Activated CD4-positive, alpha-beta T cell treated with anti-CD3 and anti-CD28 coated beads, Interleukin-2, amount 50 U/mL, for 16 hours (primary cell): ENCODE measurements around the gene IRAK1BP1.
"Not testable (repeated sequence)": the region's sequence is repeated elsewhere in the genome, so short reads cannot be mapped to it uniquely, and the experiment has no call there.

Experiments used
- DNase-seq: peaks from one replicate; pipeline ENCODE4 v3.0.0-alpha.2; 2020

The IRAK1BP1 gene

DNA sequence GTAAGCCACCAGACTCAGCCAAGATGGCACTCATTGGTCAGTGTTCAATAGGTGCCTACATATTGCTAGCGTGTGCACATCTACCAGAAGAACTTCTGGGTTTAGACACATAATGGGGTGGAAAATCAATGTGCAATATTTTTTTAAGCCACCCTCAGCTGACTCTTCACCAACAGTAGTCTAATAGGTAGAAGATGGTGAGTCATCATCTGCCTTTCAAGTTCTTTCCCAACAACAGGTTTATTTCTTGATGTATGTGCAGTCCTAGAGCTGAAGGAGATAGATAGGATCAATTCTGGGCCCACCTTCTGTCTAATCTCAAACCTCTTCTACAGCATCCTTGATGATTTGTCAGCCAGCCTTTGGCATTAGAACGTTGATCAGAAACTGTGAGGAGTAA, 41.3 kb downstream of the IRAK1BP1 start:
- DNase-seq, result no peak

DNA sequence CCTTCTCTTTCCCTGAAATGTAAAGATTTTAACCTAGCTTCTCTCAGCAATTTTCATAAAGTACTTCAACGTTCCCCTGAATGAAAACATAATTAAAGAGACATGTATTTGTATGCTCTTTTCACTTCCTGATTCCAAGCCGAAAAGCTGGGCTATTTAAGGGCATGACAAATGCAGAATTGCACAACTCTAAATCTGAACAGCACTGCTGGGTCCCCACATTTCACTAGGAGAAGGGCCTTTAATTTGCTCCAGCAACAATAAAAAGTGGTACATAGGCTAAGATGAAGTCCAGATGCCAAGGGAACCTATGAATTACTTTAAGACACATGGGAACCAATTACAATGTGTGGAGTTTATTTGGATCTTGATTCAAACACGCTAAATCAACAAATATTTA, 42.0 kb downstream of the IRAK1BP1 start:
- no peak for DNase-seq

DNA sequence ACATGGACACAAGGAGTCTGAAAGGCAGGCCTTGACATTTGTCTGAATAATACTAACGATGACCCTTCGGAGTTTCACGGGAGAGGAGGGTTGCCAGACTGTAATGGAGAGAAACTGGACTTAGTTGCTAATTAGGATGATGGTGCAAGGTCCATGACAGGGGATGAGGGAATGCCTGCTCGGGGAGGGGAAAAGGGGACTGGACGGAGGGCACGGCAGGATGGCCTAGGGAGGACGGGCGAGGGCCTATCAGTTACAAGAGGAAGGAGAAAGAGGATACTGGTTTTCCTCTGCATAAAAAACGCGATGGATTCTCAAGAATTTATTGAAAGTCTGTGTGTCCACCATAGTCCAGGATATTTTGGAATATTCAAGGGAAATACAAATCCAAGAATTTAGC, 42.7 kb downstream of the IRAK1BP1 start:
- no peak for DNase-seq

DNA sequence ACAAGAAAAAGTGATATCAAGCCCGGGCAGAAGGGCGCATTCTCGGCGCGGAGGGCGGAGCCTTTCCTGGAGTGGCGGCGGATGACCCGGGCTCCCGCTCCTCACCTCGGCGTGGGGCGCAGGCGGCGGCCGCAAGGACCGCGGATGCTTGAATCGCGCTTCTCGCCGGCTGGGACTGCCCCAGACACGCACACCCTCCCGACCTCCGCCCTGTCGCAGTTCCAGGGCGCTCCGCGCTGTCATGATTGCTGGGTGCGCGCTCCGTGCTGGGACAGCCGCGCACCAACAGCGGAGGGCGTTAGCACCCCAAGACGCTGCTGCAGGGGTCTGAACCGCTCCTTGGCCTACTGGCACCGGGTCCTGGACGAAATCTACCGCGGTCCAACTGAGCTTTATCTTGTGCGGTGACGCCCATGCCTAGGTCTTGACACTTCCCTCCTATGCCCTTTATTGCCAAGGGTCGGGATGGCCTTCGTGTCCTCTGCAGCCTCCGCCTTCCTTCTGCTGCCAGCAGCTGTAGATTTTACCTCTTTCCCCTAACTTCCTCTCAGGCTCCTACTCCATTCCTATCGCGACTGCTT, 43.3 kb downstream of the IRAK1BP1 start:
- peak; percentile 31 for DNase-seq

DNA sequence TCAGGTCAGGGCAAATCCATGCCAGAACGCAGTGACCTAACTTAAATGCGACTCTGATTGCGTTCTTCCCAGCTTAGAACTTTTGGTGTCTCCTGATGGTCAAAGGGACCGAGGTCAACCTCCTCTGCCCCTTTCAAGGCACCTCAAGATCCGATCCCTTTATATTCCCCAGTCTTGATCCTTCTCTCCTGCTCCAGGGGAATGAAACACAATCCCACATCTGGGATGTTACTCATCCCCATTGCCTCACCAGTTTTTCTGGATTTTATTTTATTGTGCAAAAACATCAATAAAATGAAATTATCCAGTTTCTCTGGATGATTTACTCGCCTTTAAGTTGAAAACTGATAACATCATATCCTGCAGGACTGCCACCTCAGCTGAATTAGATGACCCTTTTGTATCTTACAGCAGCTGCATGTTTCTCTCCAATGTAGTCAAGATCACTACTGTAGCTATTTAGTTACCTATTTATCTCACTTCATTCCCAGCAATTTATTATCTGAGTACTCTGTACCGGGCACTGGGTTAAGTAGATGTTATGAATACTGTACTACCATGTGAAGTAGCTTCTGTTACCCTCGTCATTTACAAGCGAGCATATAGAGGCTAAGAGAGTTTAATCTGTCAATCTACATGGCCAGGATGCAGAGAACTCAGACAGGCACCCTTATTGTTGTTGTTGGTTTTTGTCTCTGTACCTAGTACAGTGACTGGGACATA, 44.0 kb downstream of the IRAK1BP1 start:
- no peak for DNase-seq

DNA sequence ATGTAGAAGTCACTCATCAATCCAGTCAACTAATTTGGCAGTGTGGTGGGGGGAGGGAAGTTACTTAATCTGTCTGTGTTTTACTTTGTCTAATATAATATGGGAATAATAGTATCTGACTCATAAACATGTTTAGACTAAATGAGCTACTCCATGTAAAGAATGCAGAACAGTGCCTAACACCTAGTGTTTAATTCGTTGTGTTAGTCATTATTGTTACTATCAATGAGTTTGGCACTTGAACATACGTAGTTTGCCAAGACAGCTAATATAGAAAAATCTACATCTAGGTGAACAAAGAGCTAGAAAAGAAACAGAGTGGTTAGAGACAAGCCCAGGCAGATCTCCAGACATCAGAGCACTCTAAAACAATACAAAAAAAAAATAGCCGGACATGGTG, 49.1 kb downstream of the IRAK1BP1 start:
- DNase-seq, result no peak

DNA sequence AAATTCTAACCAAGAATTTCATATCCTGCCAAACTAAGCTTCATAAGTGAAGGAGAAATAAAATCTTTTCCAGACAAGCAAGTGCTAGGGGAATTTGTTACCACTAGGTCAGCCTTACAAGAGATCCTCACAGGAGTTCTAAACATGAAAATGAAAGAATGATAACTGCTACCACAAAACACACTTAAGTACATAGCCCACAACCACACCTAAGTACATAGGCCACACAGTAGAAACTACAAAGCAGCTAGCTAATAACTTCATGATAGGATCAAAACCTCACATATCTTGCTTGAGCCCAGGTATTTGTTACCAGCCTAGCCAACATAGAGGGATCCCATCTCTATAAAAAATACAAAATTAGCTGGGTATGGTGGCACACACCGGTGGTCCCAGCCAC, 50.4 kb downstream of the IRAK1BP1 start:
- no peak for DNase-seq

DNA sequence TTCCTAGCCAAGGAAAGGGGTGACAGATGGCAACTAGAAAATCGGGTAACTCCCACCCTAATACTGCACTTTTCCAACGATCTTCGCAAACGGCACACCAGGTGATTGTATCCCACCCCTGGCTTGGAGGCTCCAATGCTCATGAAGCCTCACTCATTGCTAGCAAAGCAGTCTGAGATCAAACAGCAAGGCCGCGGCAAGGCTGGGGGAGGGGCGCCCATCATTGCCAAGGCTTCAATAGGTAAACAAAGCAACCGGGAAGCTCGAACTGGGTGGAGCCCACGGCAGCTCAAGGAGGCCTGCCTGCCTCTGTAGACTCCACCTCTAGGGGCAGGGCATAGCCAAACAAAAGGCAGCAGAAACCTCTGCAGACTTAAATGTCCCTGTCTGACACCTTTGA, 53.8 kb downstream of the IRAK1BP1 start:
- not testable (repeated sequence) for DNase-seq

DNA sequence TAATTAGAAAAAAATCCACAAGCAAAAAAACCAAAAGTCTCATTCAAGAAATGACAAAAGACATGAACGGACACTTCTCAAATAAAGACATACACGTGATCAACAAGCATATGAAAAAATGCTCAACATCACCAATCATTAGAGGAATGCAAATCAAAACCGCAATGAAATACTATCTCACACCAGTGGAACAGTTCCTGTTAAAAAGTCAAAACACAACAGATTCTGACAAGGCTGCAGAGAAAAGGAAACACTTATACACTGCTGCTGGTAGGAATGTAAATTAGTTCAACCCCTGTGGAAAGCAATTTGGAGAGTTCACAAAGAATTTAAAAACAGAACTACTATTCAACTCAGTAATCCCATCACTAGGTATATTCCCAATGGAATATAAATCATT, 58.0 kb downstream of the IRAK1BP1 start:
- DNase-seq, result no peak

DNA sequence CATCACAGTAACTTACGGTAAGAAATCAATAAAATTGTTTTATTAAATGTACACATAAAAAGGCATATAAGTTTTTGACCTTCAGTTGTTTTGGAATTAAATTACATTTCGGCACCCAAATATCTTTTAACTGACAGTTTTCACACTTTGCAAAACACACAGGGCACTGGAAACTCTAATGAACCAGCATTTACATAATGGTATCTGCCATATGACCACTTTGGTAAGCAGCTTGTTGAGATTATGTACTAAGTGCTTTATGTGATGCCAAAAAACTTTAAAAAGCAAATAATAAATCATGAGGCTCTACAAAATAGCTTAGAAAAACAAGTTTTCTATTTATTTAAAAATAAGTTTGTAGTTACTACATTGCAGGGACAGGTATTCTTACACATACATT, 68.2 kb downstream of the IRAK1BP1 start:
- no peak for DNase-seq

DNA sequence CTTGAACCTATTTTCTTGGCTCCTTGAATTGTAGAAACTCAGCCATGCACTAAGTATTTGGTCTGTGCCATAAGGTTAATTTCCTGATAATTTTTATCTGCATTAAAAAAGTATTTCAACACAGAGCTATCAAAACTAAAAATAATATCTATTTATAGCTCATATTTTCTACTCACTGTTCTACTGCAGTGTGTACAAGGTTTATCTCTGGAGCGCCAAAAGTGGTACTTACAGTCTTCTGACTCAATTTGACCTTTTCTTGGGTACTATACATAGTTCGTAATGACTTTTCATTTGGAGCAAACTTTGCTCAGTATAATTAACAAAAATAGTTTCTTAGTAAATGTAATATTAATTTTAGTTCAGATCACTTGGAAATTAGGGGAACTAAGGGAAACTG, 69.2 kb downstream of the IRAK1BP1 start:
- DNase-seq, result no peak

DNA sequence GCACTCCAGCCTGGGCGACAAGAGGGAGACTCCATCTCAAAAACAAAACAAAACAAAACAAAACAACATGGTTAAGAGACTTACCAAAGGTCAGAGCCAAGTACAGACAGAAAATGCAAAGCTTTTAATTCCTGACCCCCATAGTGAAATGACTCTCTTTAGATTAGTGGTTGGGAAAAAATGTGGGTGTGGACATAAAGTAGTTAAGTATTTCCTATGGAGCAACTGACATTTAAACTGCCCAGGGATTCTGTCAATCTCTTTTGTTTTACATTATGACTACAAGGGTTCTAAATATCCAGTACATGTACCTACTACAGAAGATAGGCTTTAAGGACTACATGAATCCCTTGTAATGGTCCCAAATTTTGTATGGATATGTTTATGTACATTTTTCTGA, 75.1 kb downstream of the IRAK1BP1 start:
- DNase-seq, result no peak

DNA sequence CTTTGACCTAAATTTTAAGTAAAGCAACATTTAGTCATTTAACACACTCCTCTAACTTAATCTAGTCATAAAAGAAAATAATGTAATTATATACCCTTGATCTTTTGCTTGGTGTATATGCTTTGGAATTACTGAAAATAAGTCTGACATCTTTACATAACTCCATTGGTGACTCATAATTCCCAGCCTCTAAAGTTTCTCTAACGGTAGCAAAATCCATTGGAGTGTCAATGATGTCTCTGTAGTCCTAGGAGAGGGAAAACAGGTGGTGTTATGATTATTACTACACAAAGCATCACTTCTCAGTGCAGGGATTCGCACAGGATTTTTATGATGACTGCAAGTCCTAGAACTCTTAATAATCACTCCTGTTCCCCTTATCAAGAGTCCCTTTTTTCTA, 80.2 kb downstream of the IRAK1BP1 start:
- no peak for DNase-seq

DNA sequence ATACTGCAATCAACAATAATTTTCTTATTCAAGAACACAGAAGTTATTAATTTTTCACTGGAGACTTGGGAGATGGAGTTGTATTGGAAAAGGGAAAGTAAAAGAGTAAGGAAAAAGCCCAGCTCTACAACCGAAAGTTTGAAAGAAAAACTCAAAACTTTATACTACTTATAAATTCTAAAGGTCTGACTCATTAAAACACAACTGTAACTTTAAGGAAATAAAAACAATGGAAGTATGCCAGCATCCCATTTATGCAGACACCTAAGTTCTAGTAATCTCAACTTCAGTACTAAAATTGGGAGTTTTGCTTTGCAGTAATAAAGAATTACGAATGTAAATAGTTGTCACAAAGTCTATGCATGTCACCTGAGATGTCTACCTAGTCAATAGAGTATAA, 80.6 kb downstream of the IRAK1BP1 start:
- no peak for DNase-seq

DNA sequence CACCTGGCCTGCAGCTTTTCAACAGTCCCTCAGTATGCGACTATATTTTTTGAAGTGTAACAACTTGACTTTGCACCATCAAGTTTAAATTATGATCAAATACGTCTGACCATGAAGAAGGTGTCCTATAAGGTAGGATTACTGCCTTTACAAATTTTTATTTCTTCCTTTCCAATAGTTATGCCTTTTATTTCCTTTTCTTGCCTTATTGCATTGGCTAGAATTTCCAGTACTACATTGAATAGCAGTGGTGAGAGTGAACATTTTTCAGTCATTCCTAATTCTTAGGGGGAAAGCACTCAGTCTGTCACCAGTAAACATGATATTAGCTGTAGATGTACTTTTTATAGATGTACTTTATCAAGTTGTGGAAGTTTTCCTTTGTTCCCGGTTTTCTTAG, 81.4 kb downstream of the IRAK1BP1 start:
- DNase-seq, result no peak

DNA sequence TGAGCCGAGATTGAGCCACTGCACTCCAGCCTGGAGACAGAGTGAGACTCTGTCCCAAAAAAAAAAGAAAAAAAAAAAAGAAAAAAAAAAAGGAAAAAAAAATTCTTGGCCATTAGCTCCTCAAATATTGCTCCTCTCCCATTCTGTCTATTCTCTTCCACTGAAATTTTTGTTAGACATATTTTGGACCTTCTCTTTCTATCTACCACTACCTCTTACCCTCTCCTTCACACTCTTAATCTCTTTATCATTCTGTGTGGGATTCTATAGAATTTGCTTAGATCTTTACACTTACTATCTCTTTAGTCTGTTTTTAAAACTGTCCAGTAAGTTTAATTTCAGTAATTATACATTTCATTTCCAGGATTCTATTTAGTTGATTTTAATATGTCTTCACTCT, 85.0 kb downstream of the IRAK1BP1 start:
- DNase-seq, result no peak
